H1 (cell line): ENCODE measurements around the gene TOP3B. TPM values are rescaled to one million over a fixed set of nuclear protein-coding genes. Genes with fewer than 3 reads are reported as not detected.

Experiments
- CTCF ChIA-PET: fragments of 300-600 bp; sonication (Branson Sonifier 250); formaldehyde crosslinking; loops from one replicate; lab custom pipeline; 2021; ENCODE audit not compliant: partially characterized antibody; lab: Charles Lee
- POLR2A ChIA-PET: fragments of 300-600 bp; sonication (Branson Sonifier 250); formaldehyde crosslinking; loops from one replicate; lab custom pipeline; 2021; ENCODE audit warnings: inconsistent platforms; ENCODE audit not compliant: partially characterized antibody; lab: Charles Lee
- DNase-seq, 2 experiments: peaks; one replicate each; pipeline versions ENCODE4 v3.0.0 to v3.0.0-alpha.2; 2010 to 2022; ENCODE audit warnings: low spot score in 2 of 2, low read depth in 1 of 2, mixed read lengths in 1 of 2
- FAIRE-seq: peaks from 2 replicates; lab custom pipeline; 2011; peaks lifted over from hg19 to GRCh38; lab: Jason Lieb, UNC
- H2AFZ ChIP-seq: 2 replicates; pipeline ENCODE4 v1.8.1; 2012; ENCODE audit warnings: low read length, inconsistent platforms
- H2AK5ac ChIP-seq: 2 replicates; pipeline ENCODE4 v1.6.1; 2013; ENCODE audit warnings: low read depth, low read length
- H2BK120ac ChIP-seq: replicated peaks from 2 replicates; pipeline ENCODE3; 2013; ENCODE audit warnings: low read depth, low read length, inconsistent platforms
- H2BK12ac ChIP-seq: 2 replicates; pipeline ENCODE4 v1.6.1; 2013; ENCODE audit warnings: low read depth, low read length
- H2BK15ac ChIP-seq: 2 replicates; pipeline ENCODE4 v1.6.1; 2013; ENCODE audit warnings: low read length
- H2BK20ac ChIP-seq: 2 replicates; pipeline ENCODE4 v1.6.1; 2013; ENCODE audit warnings: low read length
- H2BK5ac ChIP-seq: 2 replicates; pipeline ENCODE4 v1.6.1; 2013; ENCODE audit warnings: low read depth, low read length
- H3K14ac ChIP-seq: 2 replicates; pipeline ENCODE4 v1.6.1; 2013; ENCODE audit warnings: inconsistent platforms; ENCODE audit not compliant: insufficient read length
- H3K18ac ChIP-seq: 2 replicates; pipeline ENCODE4 v1.6.1; 2013; ENCODE audit warnings: low read length; ENCODE audit errors: extremely low read depth
- H3K23ac ChIP-seq: 2 replicates; pipeline ENCODE4 v1.6.1; 2013; ENCODE audit warnings: inconsistent platforms; ENCODE audit not compliant: insufficient read length
- H3K23me2 ChIP-seq: 2 replicates; pipeline ENCODE4 v1.6.1; 2013; ENCODE audit warnings: low read depth, low read length
- H3K27ac ChIP-seq: 2 replicates; pipeline ENCODE4 v1.6.1; 2011; ENCODE audit warnings: low read depth, low read length, inconsistent platforms
- H3K27me3 ChIP-seq, 4 experiments: replicated peaks in 1 of 4; 1 replicate in 1 of 4; 2 replicates in 3 of 4; pipeline versions ENCODE4 v1.6.1 to v1.8.1; 2011 to 2013; ENCODE audit warnings: low read length in 3 of 4, mild to moderate bottlenecking in 3 of 4, inconsistent platforms in 2 of 4, mixed read lengths in 2 of 4, moderate library complexity in 1 of 4; ENCODE audit not compliant: control insufficient read depth in 3 of 4, insufficient read depth in 3 of 4; ENCODE audit errors: extremely low read depth in 1 of 4
- H3K36me3 ChIP-seq, 4 experiments: 2 replicates each; pipeline versions ENCODE4 v1.6.1 to v1.8.1; 2011 to 2013; ENCODE audit warnings: mild to moderate bottlenecking in 4 of 4, low read length in 3 of 4, moderate library complexity in 2 of 4, control low read depth in 1 of 4, inconsistent platforms in 1 of 4; ENCODE audit not compliant: insufficient read depth in 4 of 4, control insufficient read depth in 2 of 4
- H3K4ac ChIP-seq: replicated peaks from 2 replicates; pipeline ENCODE3; 2013; ENCODE audit warnings: low read length, low read depth, mixed read lengths, inconsistent platforms; ENCODE audit not compliant: insufficient read length
- H3K4me1 ChIP-seq, 4 experiments: replicated peaks in 1 of 4; 1 replicate in 1 of 4; 2 replicates in 3 of 4; pipeline versions ENCODE4 v1.6.1 to v1.8.1; 2011 to 2013; ENCODE audit warnings: low read length in 3 of 4, inconsistent platforms in 2 of 4, mixed read lengths in 1 of 4; ENCODE audit not compliant: insufficient read depth in 4 of 4, control insufficient read depth in 3 of 4
- H3K4me2 ChIP-seq, 2 experiments: 2 replicates each; pipeline versions ENCODE4 v1.6.1 to v1.8.1; 2011 to 2013; ENCODE audit warnings: low read depth in 2 of 2, low read length in 2 of 2, control low read depth in 1 of 2, inconsistent platforms in 1 of 2, mild to moderate bottlenecking in 1 of 2; ENCODE audit not compliant: insufficient read depth in 1 of 2
- H3K4me3 ChIP-seq, 4 experiments: fragments of 200-600, 300-600 bp in 1 of 4; sonication (generic), shearing (Covaris generic), sonication (Bioruptor Twin) in 1 of 4; 2 replicates each; pipeline versions ENCODE4 v1.5.1 to v1.8.1; 2011 to 2016; ENCODE audit warnings: low read length in 4 of 4, low read depth in 3 of 4, control low read depth in 2 of 4, inconsistent platforms in 2 of 4, mild to moderate bottlenecking in 2 of 4, mixed read lengths in 1 of 4, moderate library complexity in 1 of 4; ENCODE audit not compliant: insufficient read depth in 2 of 4; ENCODE audit errors: extremely low read depth in 1 of 4
- H3K56ac ChIP-seq: replicated peaks from 2 replicates; pipeline ENCODE3; 2013; ENCODE audit warnings: low read depth, mild to moderate bottlenecking, mixed read lengths, low read length, inconsistent platforms; ENCODE audit not compliant: insufficient read length
- H3K79me1 ChIP-seq: 2 replicates; pipeline ENCODE4 v1.6.1; 2013; ENCODE audit warnings: low read depth, low read length, control low read depth
- H3K79me2 ChIP-seq, 2 experiments: 2 replicates each; pipeline versions ENCODE4 v1.6.1 to v1.8.1; 2012 to 2013; ENCODE audit warnings: low read length in 2 of 2, mild to moderate bottlenecking in 2 of 2, inconsistent platforms in 1 of 2; ENCODE audit not compliant: insufficient read depth in 2 of 2, control insufficient read depth in 1 of 2
- H3K9ac ChIP-seq, 4 experiments: replicated peaks in 1 of 4; 1 replicate in 1 of 4; 2 replicates in 3 of 4; pipeline versions ENCODE4 v1.6.1 to v1.8.1; 2011 to 2013; ENCODE audit warnings: low read depth in 3 of 4, low read length in 3 of 4, control low read depth in 2 of 4, mild to moderate bottlenecking in 2 of 4, moderate library complexity in 2 of 4, inconsistent platforms in 1 of 4; ENCODE audit errors: extremely low read depth in 1 of 4
- H3K9me3 ChIP-seq, 2 experiments: 2 replicates each; pipeline versions ENCODE4 v1.6.1 to v1.8.1; 2012 to 2013; ENCODE audit warnings: mild to moderate bottlenecking in 2 of 2, moderate library complexity in 2 of 2, control low read depth in 1 of 2, inconsistent platforms in 1 of 2, low read depth in 1 of 2, low read length in 1 of 2, mixed read lengths in 1 of 2; ENCODE audit not compliant: insufficient read depth in 2 of 2
- H4K20me1 ChIP-seq, 2 experiments: replicated peaks in 1 of 2; 2 replicates each; pipeline versions ENCODE3 to v1.8.1; 2011 to 2013; ENCODE audit warnings: inconsistent platforms in 2 of 2, low read length in 2 of 2, mild to moderate bottlenecking in 1 of 2; ENCODE audit not compliant: insufficient read depth in 2 of 2, control insufficient read depth in 1 of 2
- H4K5ac ChIP-seq: 2 replicates; pipeline ENCODE4 v1.6.1; 2013; ENCODE audit warnings: low read length, low read depth, mixed read lengths, inconsistent platforms; ENCODE audit not compliant: insufficient read length
- H4K8ac ChIP-seq: 2 replicates; pipeline ENCODE4 v1.8.0; 2013; ENCODE audit warnings: mild to moderate bottlenecking, moderate library complexity, low read length, inconsistent platforms; ENCODE audit not compliant: insufficient read depth; ENCODE audit errors: extremely low read depth
- H4K91ac ChIP-seq: replicated peaks from 2 replicates; pipeline ENCODE3; 2013; ENCODE audit warnings: low read length, mixed read lengths, inconsistent platforms; ENCODE audit not compliant: insufficient read length
- CBX5 ChIP-seq: fragments of 300-800, 300-1000 bp; sonication (generic); IDR thresholded peaks from 2 replicates; pipeline ENCODE4 v1.7.1; 2016; ENCODE audit warnings: antibody characterized with exemption, low read length, low read depth
- WGBS, 2 experiments: shearing (Covaris generic) in 1 of 2; methylation state at CpG; one replicate each; pipeline versions ENCODE4 v1.1.6 to v1.1.7; 2013 to 2015; ENCODE audit warnings: low lambda C conversion rate in 2 of 2, mixed read lengths in 2 of 2, inconsistent platforms in 1 of 2, low coverage in 1 of 2, missing lambda C conversion rate in 1 of 2; ENCODE audit not compliant: insufficient replicate concordance in 2 of 2, insufficient coverage in 1 of 2, insufficient read length in 1 of 2; ENCODE audit errors: extremely low coverage in 1 of 2, missing lambda C conversion rate in 1 of 2; 5-methylcytosine and 5-hydroxymethylcytosine counted together
- polyA plus RNA-seq, 7 experiments: library from polyadenylated mRNA; depleted of rRNA in 3 of 7; stranded (reverse) in 5 of 7; unstranded in 2 of 7; fragments of >200 nt in 5 of 7; fragments of 200-250 nt in 2 of 7; gene quantifications; 1 replicate in 5 of 7; 2 replicates in 1 of 7; 4 replicates in 1 of 7; pipeline versions ENCODE4 v1.2.1 to v1.2.3, GENCODE V29; 2011 to 2013; ENCODE audit warnings: missing spikeins in 2 of 7, mixed read lengths in 2 of 7
- total RNA-seq: library from RNA; stranded (reverse); fragmentation: NEBNext Ultra II Directional; extraction: Animal tissue kit (Norgen Biotek cat#: 25700); gene quantifications from 2 replicates; pipeline ENCODE4 v1.2.1, GENCODE V29; 2021

Gene TOP3B
- total and polyA plus RNA-seq, 2 of the 8 experiments (the other 6 are each of a cell fraction or from before 2014, with no cell fraction given): 30.4 to 52.8 TPM

DNA sequence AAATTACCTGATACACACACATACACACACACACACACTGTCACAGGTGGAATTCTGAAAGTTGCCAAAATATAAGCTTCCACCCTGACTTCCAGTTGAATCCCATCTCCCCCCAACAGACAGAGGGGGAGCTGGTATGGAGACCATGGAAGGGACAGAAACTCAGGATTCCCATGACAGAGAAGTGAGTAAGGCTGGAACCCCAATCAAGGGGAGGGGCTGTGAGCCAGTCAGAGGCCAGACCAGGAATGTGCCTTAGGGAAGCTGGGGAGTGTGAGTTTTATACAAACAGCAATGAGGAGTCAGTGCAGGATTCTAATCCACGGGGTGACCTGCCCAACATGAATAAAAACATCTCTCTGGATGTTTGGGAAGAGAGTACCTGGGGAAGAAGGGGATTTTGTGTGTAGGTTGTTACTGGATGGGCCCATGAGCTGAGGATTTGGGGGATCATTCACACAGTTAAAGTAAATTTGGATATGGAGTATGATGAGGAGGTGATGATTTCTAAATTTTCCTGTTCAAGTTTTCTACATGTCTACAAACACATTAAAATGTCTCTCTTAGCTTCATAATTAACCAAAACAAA, 38.7 kb upstream of the TOP3B start:
- no peak overlapping the region for H3K27ac ChIP-seq
- 79% methylated on average over 1 of the region's 1 CpG; no CpG with 5 or more reads in 1 of the 2 experiments for WGBS, 2 experiments
- H3K4me3 ChIP-seq: no peak overlapping the region
- no peaks in the 10 kb centered on the region for H4K20me1 ChIP-seq
- H4K5ac ChIP-seq: no peak overlapping the region
- CTCF ChIA-PET: interaction anchor here (0.7 to 1.5 kb wide), 7 partner anchors 9 to 98 kb away, joined by 3 to 4 read pairs (median 3); no protein-coding TSS in a partner anchor
- H2BK20ac ChIP-seq: no peak overlapping the region
- H3K14ac ChIP-seq: no peak overlapping the region
- no peaks in the 10 kb centered on the region for H3K9me3 ChIP-seq
- no peak overlapping the region for H2AFZ ChIP-seq
- H4K8ac ChIP-seq: no peak overlapping the region
- H3K79me2 ChIP-seq: no peaks in the 10 kb centered on the region
- H3K27me3 ChIP-seq: peaks cover 6 to 84% (median 71%) of the 10 kb centered on the region in 4 experiments
- H2BK5ac ChIP-seq: no peak overlapping the region
- no peak overlapping the region for H4K91ac ChIP-seq
- H3K4me2 ChIP-seq: no peak overlapping the region
- no peak overlapping the region for H3K56ac ChIP-seq
- H3K36me3 ChIP-seq: no peaks in the 10 kb centered on the region
- H2BK12ac ChIP-seq: no peak overlapping the region
- H3K4ac ChIP-seq: no peak overlapping the region
- H3K4me1 ChIP-seq: peaks cover 0 to 10% (median 5%) of the 10 kb centered on the region in 4 experiments; a peak in 4 of 7 replicates
- no peak overlapping the region for H3K9ac ChIP-seq
- H2BK120ac ChIP-seq: no peak overlapping the region
- POLR2A ChIA-PET: no interaction called here
- no peak for TF ChIP-seq CBX5
- H3K23ac ChIP-seq: no peak overlapping the region
- FAIRE-seq: no peak
- DNase-seq: no peak
- peaks cover 2% of the 10 kb centered on the region; the same call in 1 of the 2 replicates for H3K23me2 ChIP-seq
- H2BK15ac ChIP-seq: no peak overlapping the region
- H3K79me1 ChIP-seq: no peaks in the 10 kb centered on the region
- no peak overlapping the region for H3K18ac ChIP-seq
- H2AK5ac ChIP-seq: no peak overlapping the region
